ENCODE data around the gene PRR14. TPM values are rescaled to one million over a fixed set of nuclear protein-coding genes. Genes with fewer than 3 reads are reported as not detected.
A peak's percentile ranks its signal among the peaks of the same experiment; 100 is the strongest.
"Not testable (repeated sequence)": the region's sequence is repeated elsewhere in the genome, so short reads cannot be mapped to it uniquely, and the experiment has no call there.

Gene PRR14
- total RNA-seq, 1 experiment from 2014 or later = 77.6 TPM

DNA sequence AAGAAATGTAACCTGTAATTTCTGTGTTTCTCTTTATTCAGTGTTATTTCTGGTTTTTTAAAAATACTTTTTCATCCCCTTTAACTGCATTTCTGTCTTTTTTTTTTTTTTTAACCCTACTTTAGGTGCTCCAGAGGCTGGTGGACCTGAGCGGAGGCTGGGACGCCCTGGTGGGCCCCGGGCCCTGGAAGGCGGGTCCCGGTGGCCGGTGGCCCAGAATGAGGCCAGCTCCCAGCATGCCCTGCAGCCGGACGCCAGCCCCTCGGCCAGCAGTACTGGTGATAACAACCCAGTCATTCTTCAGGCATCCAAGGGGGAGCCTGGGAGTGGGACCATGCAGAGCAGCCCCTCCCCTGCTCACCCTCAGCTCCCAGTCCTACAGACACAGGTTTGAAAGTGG, 49.7 kb downstream of the PRR14 start:
- no peak for ATAC-seq
- TF ChIP-seq CTCF (IDR thresholded peaks at IDR 0.05) (no peak), TCF7L2 (IDR thresholded peaks at IDR 0.05; ENCODE audit: low read depth, low read length) (no peak)
- BruUV-seq (replicated peaks) = no TSS peak
- Histone ChIP-seq H3K27ac (ENCODE audit: low read length) (peak overlapping the region; percentile 97), H3K27me3 (ENCODE audit: control insufficient read depth, insufficient read depth, low read length) (no peaks in the 10 kb centered on the region), H3K4me3 (ENCODE audit: low read depth in 2 of 2, low read length in 2 of 2) (peak overlapping the region in 1 of 2 experiments; percentile 83; a peak in 2 of 4 replicates), H3K4me1 (ENCODE audit: control insufficient read depth, insufficient read depth, low read length) (peaks cover 19% of the 10 kb centered on the region), H3K36me3 (ENCODE audit: control insufficient read depth, insufficient read depth, low read length) (peaks cover 25% of the 10 kb centered on the region), H3K9me3 (ENCODE audit: control insufficient read depth, insufficient read depth, low read depth, low read length) (no peaks in the 10 kb centered on the region)
- intact Hi-C loops (cut with micrococcal nuclease; ENCODE audit: unreplicated experiment) (no loop called here), in situ Hi-C loops (cut with HindIII; ENCODE audit: low pct_unique_long_range_greater_than_20kb, low sequenced_read_pairs) (no loop called here)
- POLR2A ChIA-PET = no interaction called here
- no peak for DNase-seq (ENCODE audit: low read depth, low spot score)
- CTCF ChIA-PET = no interaction called here

- no peak for ATAC-seq
- ChIA-PET CTCF (no interaction called here), POLR2A (no interaction called here)
- no peaks in the 10 kb centered on the region for H3K27me3 ChIP-seq (ENCODE audit: control insufficient read depth, insufficient read depth, low read length)
- peaks cover 25% of the 10 kb centered on the region for H3K36me3 ChIP-seq (ENCODE audit: control insufficient read depth, insufficient read depth, low read length)
- H3K4me3 ChIP-seq (ENCODE audit: low read depth in 2 of 2, low read length in 2 of 2) = peak overlapping the region in 1 of 2 experiments; percentile 83; a peak in 1 of 4 replicates
- no peak for TF ChIP-seq POLR2AphosphoS5 (IDR thresholded peaks at IDR 0.05; ENCODE audit: low read depth, low read length)
- TF ChIP-seq, protein P1, sequence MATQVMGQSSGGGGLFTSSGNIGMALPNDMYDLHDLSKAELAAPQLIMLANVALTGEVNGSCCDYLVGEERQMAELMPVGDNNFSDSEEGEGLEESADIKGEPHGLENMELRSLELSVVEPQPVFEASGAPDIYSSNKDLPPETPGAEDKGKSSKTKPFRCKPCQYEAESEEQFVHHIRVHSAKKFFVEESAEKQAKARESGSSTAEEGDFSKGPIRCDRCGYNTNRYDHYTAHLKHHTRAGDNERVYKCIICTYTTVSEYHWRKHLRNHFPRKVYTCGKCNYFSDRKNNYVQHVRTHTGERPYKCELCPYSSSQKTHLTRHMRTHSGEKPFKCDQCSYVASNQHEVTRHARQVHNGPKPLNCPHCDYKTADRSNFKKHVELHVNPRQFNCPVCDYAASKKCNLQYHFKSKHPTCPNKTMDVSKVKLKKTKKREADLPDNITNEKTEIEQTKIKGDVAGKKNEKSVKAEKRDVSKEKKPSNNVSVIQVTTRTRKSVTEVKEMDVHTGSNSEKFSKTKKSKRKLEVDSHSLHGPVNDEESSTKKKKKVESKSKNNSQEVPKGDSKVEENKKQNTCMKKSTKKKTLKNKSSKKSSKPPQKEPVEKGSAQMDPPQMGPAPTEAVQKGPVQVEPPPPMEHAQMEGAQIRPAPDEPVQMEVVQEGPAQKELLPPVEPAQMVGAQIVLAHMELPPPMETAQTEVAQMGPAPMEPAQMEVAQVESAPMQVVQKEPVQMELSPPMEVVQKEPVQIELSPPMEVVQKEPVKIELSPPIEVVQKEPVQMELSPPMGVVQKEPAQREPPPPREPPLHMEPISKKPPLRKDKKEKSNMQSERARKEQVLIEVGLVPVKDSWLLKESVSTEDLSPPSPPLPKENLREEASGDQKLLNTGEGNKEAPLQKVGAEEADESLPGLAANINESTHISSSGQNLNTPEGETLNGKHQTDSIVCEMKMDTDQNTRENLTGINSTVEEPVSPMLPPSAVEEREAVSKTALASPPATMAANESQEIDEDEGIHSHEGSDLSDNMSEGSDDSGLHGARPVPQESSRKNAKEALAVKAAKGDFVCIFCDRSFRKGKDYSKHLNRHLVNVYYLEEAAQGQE (IDR thresholded peaks at IDR 0.05; ENCODE audit: insufficient read depth in 1 of 2, low read depth in 2 of 2, low read length in 1 of 2) = no peak
- TF ChIP-seq SIN3A (IDR thresholded peaks at IDR 0.05; ENCODE audit: borderline replicate concordance, insufficient read depth, low read depth, low read length) = no peak
- TF ChIP-seq TCF7L2 (IDR thresholded peaks at IDR 0.05; ENCODE audit: low read depth, low read length) = no peak
- no peak for TF ChIP-seq CTCF (IDR thresholded peaks at IDR 0.05)
- no peaks in the 10 kb centered on the region for H3K9me3 ChIP-seq (ENCODE audit: control insufficient read depth, insufficient read depth, low read depth, low read length)
- intact Hi-C loops (cut with micrococcal nuclease; ENCODE audit: unreplicated experiment) (no loop called here), in situ Hi-C loops (cut with HindIII; ENCODE audit: low pct_unique_long_range_greater_than_20kb, low sequenced_read_pairs) (no loop called here)
- BruUV-seq (replicated peaks) = no TSS peak
- H3K27ac ChIP-seq (ENCODE audit: low read length) = peak overlapping the region; percentile 97; the same call in 1 of the 2 replicates
- H3K4me1 ChIP-seq (ENCODE audit: control insufficient read depth, insufficient read depth, low read length) = peaks cover 19% of the 10 kb centered on the region
- DNase-seq (ENCODE audit: low read depth, low spot score) = no peak
These were observed 50.2 kb downstream of the PRR14 start for GRCh38 chr16:30700971-30701370.

DNA sequence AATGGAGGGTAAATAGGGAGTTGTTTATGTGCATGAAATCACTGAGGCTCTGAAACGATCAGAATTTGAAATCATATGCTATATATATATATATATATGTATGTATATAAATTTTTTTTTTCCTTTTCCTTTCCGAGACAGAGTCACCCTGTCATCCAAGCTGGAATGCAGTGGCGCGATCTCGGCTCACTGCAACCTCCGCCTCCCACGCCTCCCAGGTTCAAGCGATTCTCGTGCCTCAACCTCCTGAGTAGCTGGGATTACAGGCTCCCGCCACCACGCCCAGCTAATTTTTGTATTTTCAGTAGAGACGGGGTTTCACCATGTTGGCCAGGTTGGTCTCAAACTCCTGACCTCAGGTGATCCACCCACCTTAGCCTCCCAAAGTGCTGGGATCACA, 52.3 kb downstream of the PRR14 start:
- H3K27me3 ChIP-seq (ENCODE audit: control insufficient read depth, insufficient read depth, low read length); ATAC-seq; DNase-seq (ENCODE audit: low read depth, low spot score); POLR2A ChIA-PET; intact Hi-C loops (cut with micrococcal nuclease; ENCODE audit: unreplicated experiment); H3K9me3 ChIP-seq (ENCODE audit: control insufficient read depth, insufficient read depth, low read depth, low read length); H3K27ac ChIP-seq (ENCODE audit: low read length); H3K4me3 ChIP-seq (ENCODE audit: low read depth in 2 of 2, low read length in 2 of 2); in situ Hi-C loops (cut with HindIII; ENCODE audit: low pct_unique_long_range_greater_than_20kb, low sequenced_read_pairs); BruUV-seq (replicated peaks): not testable (repeated sequence)
- CTCF ChIA-PET = interaction anchor here (0.6 kb wide), 1 partner anchor 114 kb away, joined by 8 read pairs; no protein-coding TSS in a partner anchor
- peaks cover 11% of the 10 kb centered on the region for H3K4me1 ChIP-seq (ENCODE audit: control insufficient read depth, insufficient read depth, low read length)
- H3K36me3 ChIP-seq (ENCODE audit: control insufficient read depth, insufficient read depth, low read length) = peaks cover 37% of the 10 kb centered on the region

Data from Panc1 (cell line).